SK-N-SH treated with all-trans-retinoic acid at 6 μM for 48 hours (cell line): ENCODE measurements around the gene CMKLR1.

Source experiments
- ATAC-seq: fragments of 200-7000 bp; cut with Tn5 transposase; 3 replicates; pipeline ENCODE4 v1.9.1; 2020; ENCODE audit warnings: mild to moderate bottlenecking, moderate library complexity
- BACH2 ChIP-seq: fragments of 250-450 bp; sonication (Bioruptor Pico); IDR thresholded peaks from 2 replicates; pipeline ENCODE4 v1.9.0; 2021; ENCODE audit warnings: mild to moderate bottlenecking, borderline replicate concordance
- CREB5 ChIP-seq: fragments of 250-450 bp; sonication (Bioruptor Pico); IDR thresholded peaks from 2 replicates; pipeline ENCODE4 v1.5.1; 2020; ENCODE audit warnings: low read depth, mild to moderate bottlenecking, moderate library complexity
- CSDC2 ChIP-seq: fragments of 250-450 bp; sonication (Bioruptor Pico); IDR thresholded peaks from 2 replicates; pipeline ENCODE4 v1.5.0; 2020; ENCODE audit warnings: mild to moderate bottlenecking, moderate library complexity
- CSRNP3 ChIP-seq: fragments of 250-450 bp; sonication (Bioruptor Pico); IDR thresholded peaks from 2 replicates; pipeline ENCODE4 v1.5.1; 2021; ENCODE audit warnings: mild to moderate bottlenecking, moderate library complexity
- ESRRG ChIP-seq: fragments of 250-450 bp; sonication (Bioruptor Pico); IDR thresholded peaks from 2 replicates; pipeline ENCODE4 v1.6.1; 2021; ENCODE audit warnings: mild to moderate bottlenecking
- GLIS3 ChIP-seq: fragments of 250-450 bp; sonication (Bioruptor Pico); IDR thresholded peaks from 2 replicates; pipeline ENCODE4 v1.5.0; 2020; ENCODE audit warnings: mild to moderate bottlenecking, moderate library complexity
- ISL1 ChIP-seq: fragments of 250-450 bp; sonication (Bioruptor Pico); IDR thresholded peaks from 2 replicates; pipeline ENCODE4 v2.1.2; 2022; ENCODE audit warnings: mild to moderate bottlenecking, moderate library complexity
- OSR1 ChIP-seq: fragments of 250-450 bp; sonication (Bioruptor Pico); IDR thresholded peaks from 2 replicates; pipeline ENCODE4 v1.8.0; 2022; ENCODE audit warnings: moderate library complexity, mild to moderate bottlenecking, inconsistent platforms
- PPARA ChIP-seq: fragments of 250-450 bp; sonication (Bioruptor Pico); IDR thresholded peaks from 2 replicates; pipeline ENCODE4 v1.5.0; 2020; ENCODE audit warnings: mild to moderate bottlenecking, borderline replicate concordance
- SNAI2 ChIP-seq: fragments of 250-450 bp; sonication (Bioruptor Pico); IDR thresholded peaks from 2 replicates; pipeline ENCODE4 v1.5.0; 2020; ENCODE audit warnings: mild to moderate bottlenecking, moderate library complexity
- TCF4 ChIP-seq: fragments of 250-450 bp; sonication (Bioruptor Pico); IDR thresholded peaks from 2 replicates; pipeline ENCODE4 v1.8.0; 2021; ENCODE audit warnings: mild to moderate bottlenecking, moderate library complexity, borderline replicate concordance
- TOX ChIP-seq: fragments of 250-450 bp; sonication (Bioruptor Pico); IDR thresholded peaks from 2 replicates; pipeline ENCODE4 v1.8.0; 2021; ENCODE audit warnings: mild to moderate bottlenecking, moderate library complexity, borderline replicate concordance
- ZC3H10 ChIP-seq: fragments of 250-450 bp; sonication (Bioruptor Pico); IDR thresholded peaks from 2 replicates; pipeline ENCODE4 v1.5.1; 2021; ENCODE audit warnings: mild to moderate bottlenecking, moderate library complexity
- ZFP3 ChIP-seq: fragments of 250-450 bp; sonication (Bioruptor Pico); IDR thresholded peaks from 2 replicates; pipeline ENCODE4 v1.5.0; 2020; ENCODE audit warnings: mild to moderate bottlenecking, moderate library complexity
- ZFP30 ChIP-seq: fragments of 450-650 bp; formaldehyde crosslinking; IDR thresholded peaks from 2 replicates; pipeline ENCODE4 v1.5.0; 2022; ENCODE audit warnings: mild to moderate bottlenecking, moderate library complexity
- ZNF565 ChIP-seq: fragments of 450-650 bp; formaldehyde crosslinking; conservative IDR thresholded peaks from 2 replicates; pipeline ENCODE4 v1.5.0; 2020; ENCODE audit warnings: low read depth, mild to moderate bottlenecking, moderate library complexity
- ZNF70 ChIP-seq: fragments of 450-650 bp; formaldehyde crosslinking; IDR thresholded peaks from 2 replicates; pipeline ENCODE4 v1.5.0; 2020; ENCODE audit warnings: mild to moderate bottlenecking, moderate library complexity
- ZNF8 ChIP-seq: fragments of 450-650 bp; formaldehyde crosslinking; IDR thresholded peaks from 2 replicates; pipeline ENCODE4 v1.5.0; 2020; ENCODE audit warnings: mild to moderate bottlenecking, moderate library complexity
- TF ChIP-seq, protein P1 (sequence below): fragments of 250-450 bp; sonication (Bioruptor Pico); IDR thresholded peaks from 2 replicates; pipeline ENCODE4 v1.5.0; 2020; ENCODE audit warnings: mild to moderate bottlenecking, moderate library complexity
- TF ChIP-seq, protein P2 (sequence below): fragments of 250-450 bp; sonication (Bioruptor Pico); IDR thresholded peaks from 2 replicates; pipeline ENCODE4 v1.8.0; 2021; ENCODE audit warnings: low read depth, mild to moderate bottlenecking, moderate library complexity, borderline replicate concordance
- TF ChIP-seq, protein P3 (sequence below): fragments of 250-450 bp; sonication (Bioruptor Pico); IDR thresholded peaks from 2 replicates; pipeline ENCODE4 v1.8.0; 2020; ENCODE audit warnings: mild to moderate bottlenecking, moderate library complexity, borderline replicate concordance

The CMKLR1 gene

GRCh38 chr12:108299516-108299915 is 39.6 kb downstream of the CMKLR1 start:
- no peak for ATAC-seq
- TF ChIP-seq, protein P1, sequence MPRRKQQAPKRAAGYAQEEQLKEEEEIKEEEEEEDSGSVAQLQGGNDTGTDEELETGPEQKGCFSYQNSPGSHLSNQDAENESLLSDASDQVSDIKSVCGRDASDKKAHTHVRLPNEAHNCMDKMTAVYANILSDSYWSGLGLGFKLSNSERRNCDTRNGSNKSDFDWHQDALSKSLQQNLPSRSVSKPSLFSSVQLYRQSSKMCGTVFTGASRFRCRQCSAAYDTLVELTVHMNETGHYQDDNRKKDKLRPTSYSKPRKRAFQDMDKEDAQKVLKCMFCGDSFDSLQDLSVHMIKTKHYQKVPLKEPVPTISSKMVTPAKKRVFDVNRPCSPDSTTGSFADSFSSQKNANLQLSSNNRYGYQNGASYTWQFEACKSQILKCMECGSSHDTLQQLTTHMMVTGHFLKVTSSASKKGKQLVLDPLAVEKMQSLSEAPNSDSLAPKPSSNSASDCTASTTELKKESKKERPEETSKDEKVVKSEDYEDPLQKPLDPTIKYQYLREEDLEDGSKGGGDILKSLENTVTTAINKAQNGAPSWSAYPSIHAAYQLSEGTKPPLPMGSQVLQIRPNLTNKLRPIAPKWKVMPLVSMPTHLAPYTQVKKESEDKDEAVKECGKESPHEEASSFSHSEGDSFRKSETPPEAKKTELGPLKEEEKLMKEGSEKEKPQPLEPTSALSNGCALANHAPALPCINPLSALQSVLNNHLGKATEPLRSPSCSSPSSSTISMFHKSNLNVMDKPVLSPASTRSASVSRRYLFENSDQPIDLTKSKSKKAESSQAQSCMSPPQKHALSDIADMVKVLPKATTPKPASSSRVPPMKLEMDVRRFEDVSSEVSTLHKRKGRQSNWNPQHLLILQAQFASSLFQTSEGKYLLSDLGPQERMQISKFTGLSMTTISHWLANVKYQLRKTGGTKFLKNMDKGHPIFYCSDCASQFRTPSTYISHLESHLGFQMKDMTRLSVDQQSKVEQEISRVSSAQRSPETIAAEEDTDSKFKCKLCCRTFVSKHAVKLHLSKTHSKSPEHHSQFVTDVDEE (CRISPR knock-in tag) = 0 out of 2 replicates have a peak, but pooled peaks have one; percentile 19
- no peak for TF ChIP-seq ESRRG (CRISPR knock-in tag)
- TF ChIP-seq ZFP30 = no peak
- peak; percentile 79; the same call in 1 of the 2 replicates for TF ChIP-seq TCF4 (CRISPR knock-in tag)
- TF ChIP-seq ZNF70 (CRISPR knock-in tag) = peak; percentile 51; the same call in 1 of the 2 replicates

- no peak for ATAC-seq
- TF ChIP-seq OSR1 (CRISPR knock-in tag) (no peak), TOX (CRISPR knock-in tag) (no peak), PPARA (CRISPR knock-in tag) (no peak), BACH2 (CRISPR knock-in tag) (no peak), ZNF8 (CRISPR knock-in tag) (no peak), SNAI2 (CRISPR knock-in tag) (no peak), ESRRG (CRISPR knock-in tag) (no peak), ZC3H10 (CRISPR knock-in tag) (no peak), CREB5 (no peak), ZNF70 (CRISPR knock-in tag) (no peak), TCF4 (CRISPR knock-in tag) (no peak), CSRNP3 (CRISPR knock-in tag) (no peak)
Observed at GRCh38 chr12:108298761-108299275, 40.3 kb downstream of the CMKLR1 start.

DNA sequence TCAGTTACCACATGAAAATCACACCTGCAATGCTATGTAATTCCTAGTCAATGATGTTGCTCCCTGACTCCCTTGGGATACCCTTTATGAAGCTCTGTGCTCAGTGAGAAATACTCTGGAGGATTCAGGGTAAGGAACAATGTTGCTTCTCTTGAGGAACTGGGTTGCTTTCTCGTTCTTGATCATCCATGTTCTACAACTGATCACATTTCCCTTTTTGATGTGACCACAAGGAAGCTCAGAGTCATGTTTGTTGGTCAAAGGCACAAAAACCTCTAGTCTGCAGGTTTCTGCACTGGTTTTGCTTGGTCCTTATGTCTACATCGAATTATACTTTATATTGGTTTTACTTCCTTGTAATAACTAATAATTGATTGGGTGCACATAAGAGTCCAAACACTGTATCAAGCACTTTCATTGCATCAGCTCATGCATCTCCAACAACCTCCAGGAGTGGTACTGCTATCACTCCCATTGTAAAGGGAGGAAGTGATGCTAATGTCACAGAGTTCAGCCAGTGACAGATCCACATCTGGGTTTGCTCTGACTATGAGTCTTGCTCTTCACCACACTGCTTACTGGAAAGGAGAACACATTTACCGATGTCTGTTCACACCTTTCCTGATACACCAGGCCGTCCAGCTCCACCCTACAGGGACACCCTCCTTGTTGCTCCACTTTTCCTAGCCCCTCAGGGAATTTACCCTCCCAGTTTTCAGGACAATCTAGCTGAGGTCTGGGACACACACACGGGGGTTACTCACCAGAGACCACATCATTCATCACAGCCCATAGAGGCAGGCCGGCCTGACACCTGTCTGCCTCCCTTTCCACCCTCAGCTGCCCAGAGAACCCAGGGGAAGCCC is 41.0 kb downstream of the CMKLR1 start:
- TF ChIP-seq TOX (CRISPR knock-in tag) (no peak), ZFP3 (CRISPR knock-in tag) (no peak), ZNF70 (CRISPR knock-in tag) (no peak), PPARA (CRISPR knock-in tag) (no peak), ESRRG (CRISPR knock-in tag) (no peak), TCF4 (CRISPR knock-in tag) (no peak), ISL1 (no peak), ZNF565 (CRISPR knock-in tag) (no peak), GLIS3 (CRISPR knock-in tag) (no peak), ZNF8 (CRISPR knock-in tag) (no peak), SNAI2 (CRISPR knock-in tag) (no peak), CSDC2 (CRISPR knock-in tag) (no peak)
- TF ChIP-seq, protein P1 (CRISPR knock-in tag) = no peak
- TF ChIP-seq, protein P2, sequence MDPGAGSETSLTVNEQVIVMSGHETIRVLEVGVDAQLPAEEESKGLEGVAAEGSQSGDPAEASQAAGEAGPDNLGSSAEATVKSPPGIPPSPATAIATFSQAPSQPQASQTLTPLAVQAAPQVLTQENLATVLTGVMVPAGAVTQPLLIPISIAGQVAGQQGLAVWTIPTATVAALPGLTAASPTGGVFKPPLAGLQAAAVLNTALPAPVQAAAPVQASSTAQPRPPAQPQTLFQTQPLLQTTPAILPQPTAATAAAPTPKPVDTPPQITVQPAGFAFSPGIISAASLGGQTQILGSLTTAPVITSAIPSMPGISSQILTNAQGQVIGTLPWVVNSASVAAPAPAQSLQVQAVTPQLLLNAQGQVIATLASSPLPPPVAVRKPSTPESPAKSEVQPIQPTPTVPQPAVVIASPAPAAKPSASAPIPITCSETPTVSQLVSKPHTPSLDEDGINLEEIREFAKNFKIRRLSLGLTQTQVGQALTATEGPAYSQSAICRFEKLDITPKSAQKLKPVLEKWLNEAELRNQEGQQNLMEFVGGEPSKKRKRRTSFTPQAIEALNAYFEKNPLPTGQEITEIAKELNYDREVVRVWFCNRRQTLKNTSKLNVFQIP = no peak
- TF ChIP-seq, protein P3, sequence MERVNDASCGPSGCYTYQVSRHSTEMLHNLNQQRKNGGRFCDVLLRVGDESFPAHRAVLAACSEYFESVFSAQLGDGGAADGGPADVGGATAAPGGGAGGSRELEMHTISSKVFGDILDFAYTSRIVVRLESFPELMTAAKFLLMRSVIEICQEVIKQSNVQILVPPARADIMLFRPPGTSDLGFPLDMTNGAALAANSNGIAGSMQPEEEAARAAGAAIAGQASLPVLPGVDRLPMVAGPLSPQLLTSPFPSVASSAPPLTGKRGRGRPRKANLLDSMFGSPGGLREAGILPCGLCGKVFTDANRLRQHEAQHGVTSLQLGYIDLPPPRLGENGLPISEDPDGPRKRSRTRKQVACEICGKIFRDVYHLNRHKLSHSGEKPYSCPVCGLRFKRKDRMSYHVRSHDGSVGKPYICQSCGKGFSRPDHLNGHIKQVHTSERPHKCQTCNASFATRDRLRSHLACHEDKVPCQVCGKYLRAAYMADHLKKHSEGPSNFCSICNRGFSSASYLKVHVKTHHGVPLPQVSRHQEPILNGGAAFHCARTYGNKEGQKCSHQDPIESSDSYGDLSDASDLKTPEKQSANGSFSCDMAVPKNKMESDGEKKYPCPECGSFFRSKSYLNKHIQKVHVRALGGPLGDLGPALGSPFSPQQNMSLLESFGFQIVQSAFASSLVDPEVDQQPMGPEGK (CRISPR knock-in tag) = no peak
- no peak for ATAC-seq
